ENCODE data around the gene QRSL1. TPM values are rescaled to one million over a fixed set of nuclear protein-coding genes. Genes with fewer than 3 reads are reported as not detected.

QRSL1 gene
- polyA plus RNA-seq, 2 donors = 3.6 to 5.6 TPM

DNA sequence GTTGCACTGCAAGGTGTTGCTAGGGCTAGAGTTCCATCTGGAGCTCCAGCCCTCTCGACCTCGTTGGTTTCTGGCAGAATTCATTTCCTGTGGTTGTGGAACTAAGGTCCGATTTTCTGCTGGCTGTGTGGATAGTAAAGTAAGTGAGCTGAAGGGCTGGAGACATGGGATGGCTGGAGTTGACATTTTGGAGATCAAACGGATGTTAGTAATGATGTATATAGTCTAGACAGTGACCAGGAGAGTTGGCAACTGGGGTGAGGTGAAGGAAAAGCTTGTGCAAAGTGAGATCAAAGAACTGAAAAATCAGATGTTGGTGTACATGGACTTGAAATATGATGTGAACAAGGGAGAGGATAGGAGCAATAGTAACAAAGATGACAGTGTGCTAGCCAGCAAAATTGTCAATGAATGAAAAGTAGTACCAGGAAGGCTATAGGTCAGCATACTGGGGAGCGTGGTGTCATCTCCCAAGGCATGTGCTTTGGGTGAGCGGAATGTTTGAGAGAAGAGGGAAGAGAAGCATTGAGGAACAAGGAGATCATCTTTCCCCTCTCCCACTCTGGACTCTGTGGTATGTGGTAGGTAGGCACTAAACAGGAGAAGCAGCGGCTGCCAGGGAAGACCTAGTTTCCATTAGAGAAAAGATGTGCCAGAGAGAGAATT lies 7.8 kb downstream of the QRSL1 start:
- H3K9me3 ChIP-seq (ENCODE audit: control insufficient read depth in 2 of 2, insufficient read depth in 1 of 2, low read depth in 1 of 2, low read length in 1 of 2) = no peaks in the 10 kb centered on the region
- H3K4me1 ChIP-seq (ENCODE audit: control insufficient read depth in 2 of 2, insufficient read depth in 2 of 2, low read length in 1 of 2) = no peaks in the 10 kb centered on the region
- H3K36me3 ChIP-seq (ENCODE audit: control insufficient read depth in 2 of 2, insufficient read depth in 2 of 2, low read length in 1 of 2) = no peaks in the 10 kb centered on the region
- no peak overlapping the region for H3K4me3 ChIP-seq (ENCODE audit: low read depth in 1 of 2, low read length in 2 of 2)
- H3K27me3 ChIP-seq (ENCODE audit: control insufficient read depth in 1 of 2, insufficient read depth in 2 of 2, low read length in 2 of 2) = no peaks in the 10 kb centered on the region
- WGBS, 2 donors = 73 to 75% methylated on average over 7 of the region's 7 CpGs
- no peak overlapping the region for H3K27ac ChIP-seq (ENCODE audit: low read depth in 2 of 2, low read length in 1 of 2)

DNA sequence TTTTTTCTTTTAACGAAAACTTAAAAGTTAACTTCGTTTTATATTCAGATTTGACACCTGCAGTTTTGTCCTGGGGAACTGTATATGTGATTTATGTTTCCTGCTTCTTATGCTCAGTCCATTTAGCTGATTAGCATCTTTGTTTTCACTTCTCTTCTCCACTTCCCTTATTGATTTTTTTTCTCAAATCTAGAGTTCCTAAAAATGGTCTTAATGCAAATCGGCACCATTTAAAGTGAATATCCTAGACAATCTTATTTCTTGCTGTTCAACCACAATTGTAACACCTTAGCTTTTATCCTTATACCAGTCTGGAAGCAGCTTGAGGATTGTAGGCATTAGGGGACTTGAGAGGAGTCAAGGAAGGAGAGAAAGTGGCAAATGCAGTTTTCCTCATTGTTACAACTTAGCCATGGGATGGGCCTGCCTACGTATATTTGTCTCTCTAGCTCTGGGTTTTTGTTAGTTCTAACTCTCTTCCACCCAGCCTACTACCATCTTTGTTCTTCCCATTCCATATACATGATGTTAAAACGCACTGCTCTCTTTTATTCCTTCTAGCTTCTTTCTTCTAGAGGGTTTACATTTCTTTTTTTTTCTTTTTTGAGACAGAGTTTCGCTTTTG lies 8.5 kb downstream of the QRSL1 start:
- H3K27me3 ChIP-seq (ENCODE audit: control insufficient read depth in 1 of 2, insufficient read depth in 2 of 2, low read length in 2 of 2) = no peaks in the 10 kb centered on the region
- H3K27ac ChIP-seq (ENCODE audit: low read depth in 2 of 2, low read length in 1 of 2) = no peak overlapping the region
- H3K36me3 ChIP-seq (ENCODE audit: control insufficient read depth in 2 of 2, insufficient read depth in 2 of 2, low read length in 1 of 2) = peaks cover 2 to 5% of the 10 kb centered on the region in 2 donors
- H3K4me3 ChIP-seq (ENCODE audit: low read depth in 1 of 2, low read length in 2 of 2) = no peak overlapping the region
- H3K9me3 ChIP-seq (ENCODE audit: control insufficient read depth in 2 of 2, insufficient read depth in 1 of 2, low read depth in 1 of 2, low read length in 1 of 2) = no peaks in the 10 kb centered on the region
- H3K4me1 ChIP-seq (ENCODE audit: control insufficient read depth in 2 of 2, insufficient read depth in 2 of 2, low read length in 1 of 2) = no peaks in the 10 kb centered on the region
- WGBS, 2 donors = 74 to 76% methylated on average over 6 of the region's 6 CpGs

DNA sequence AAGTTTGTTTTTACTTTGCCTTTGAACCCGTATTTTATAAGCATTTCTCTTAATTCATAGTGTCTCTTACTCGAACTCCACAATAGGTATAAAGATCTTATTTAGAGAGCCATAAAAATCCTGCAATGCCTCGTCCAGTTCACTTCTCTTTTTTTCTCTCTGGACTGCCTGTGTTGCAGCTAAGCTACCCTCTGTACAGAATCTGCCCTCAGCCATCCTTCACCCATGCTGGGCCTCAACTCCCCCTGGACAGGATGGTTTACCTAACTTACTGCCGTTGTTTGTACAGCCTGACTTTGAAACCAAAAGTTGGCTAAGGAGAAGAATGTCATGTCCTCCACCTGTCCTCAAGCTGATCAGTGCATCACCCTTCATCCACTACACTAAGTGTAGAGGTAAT lies 10.4 kb downstream of the QRSL1 start:
- H3K36me3 ChIP-seq (ENCODE audit: control insufficient read depth in 2 of 2, insufficient read depth in 2 of 2, low read length in 1 of 2) = peaks cover 2 to 10% of the 10 kb centered on the region in 2 donors
- no peaks in the 10 kb centered on the region for H3K4me1 ChIP-seq (ENCODE audit: control insufficient read depth in 2 of 2, insufficient read depth in 2 of 2, low read length in 1 of 2)
- H3K4me3 ChIP-seq (ENCODE audit: low read depth in 1 of 2, low read length in 2 of 2) = no peak overlapping the region
- WGBS, 2 donors = 80 to 83% methylated on average over 4 of the region's 4 CpGs
- no peaks in the 10 kb centered on the region for H3K27me3 ChIP-seq (ENCODE audit: control insufficient read depth in 1 of 2, insufficient read depth in 2 of 2, low read length in 2 of 2)
- H3K9me3 ChIP-seq (ENCODE audit: control insufficient read depth in 2 of 2, insufficient read depth in 1 of 2, low read depth in 1 of 2, low read length in 1 of 2) = no peaks in the 10 kb centered on the region
- no peak overlapping the region for H3K27ac ChIP-seq (ENCODE audit: low read depth in 2 of 2, low read length in 1 of 2)

DNA sequence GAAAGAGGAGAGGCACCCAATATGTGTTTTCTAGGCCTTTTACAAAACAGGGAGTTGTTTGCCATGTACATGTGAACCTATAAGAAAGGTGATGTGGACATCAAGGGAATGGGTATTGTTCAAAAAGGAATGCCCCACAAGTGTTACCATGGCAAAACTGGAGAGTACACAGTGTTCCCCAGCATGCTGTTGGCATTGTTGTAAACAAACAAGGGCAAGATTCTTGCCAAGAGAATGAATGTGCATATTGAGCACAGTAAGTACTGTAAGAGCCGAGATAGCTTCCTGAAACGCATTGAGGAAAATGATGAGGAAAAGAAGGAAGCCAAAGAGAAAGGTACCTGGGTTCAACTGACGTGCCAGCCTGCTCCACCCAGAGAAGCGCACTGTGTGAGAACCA lies 13.1 kb downstream of the QRSL1 start:
- H3K4me1 ChIP-seq (ENCODE audit: control insufficient read depth in 2 of 2, insufficient read depth in 2 of 2, low read length in 1 of 2) = no peaks in the 10 kb centered on the region
- H3K27ac ChIP-seq (ENCODE audit: low read depth in 2 of 2, low read length in 1 of 2) = no peak overlapping the region
- no peak overlapping the region for H3K4me3 ChIP-seq (ENCODE audit: low read depth in 1 of 2, low read length in 2 of 2)
- H3K9me3 ChIP-seq (ENCODE audit: control insufficient read depth in 2 of 2, insufficient read depth in 1 of 2, low read depth in 1 of 2, low read length in 1 of 2) = no peaks in the 10 kb centered on the region
- WGBS, 2 donors = 96 to 97% methylated on average over 4 of the region's 4 CpGs
- H3K27me3 ChIP-seq (ENCODE audit: control insufficient read depth in 1 of 2, insufficient read depth in 2 of 2, low read length in 2 of 2) = no peaks in the 10 kb centered on the region
- peaks cover 2 to 10% of the 10 kb centered on the region in 2 donors for H3K36me3 ChIP-seq (ENCODE audit: control insufficient read depth in 2 of 2, insufficient read depth in 2 of 2, low read length in 1 of 2)

DNA sequence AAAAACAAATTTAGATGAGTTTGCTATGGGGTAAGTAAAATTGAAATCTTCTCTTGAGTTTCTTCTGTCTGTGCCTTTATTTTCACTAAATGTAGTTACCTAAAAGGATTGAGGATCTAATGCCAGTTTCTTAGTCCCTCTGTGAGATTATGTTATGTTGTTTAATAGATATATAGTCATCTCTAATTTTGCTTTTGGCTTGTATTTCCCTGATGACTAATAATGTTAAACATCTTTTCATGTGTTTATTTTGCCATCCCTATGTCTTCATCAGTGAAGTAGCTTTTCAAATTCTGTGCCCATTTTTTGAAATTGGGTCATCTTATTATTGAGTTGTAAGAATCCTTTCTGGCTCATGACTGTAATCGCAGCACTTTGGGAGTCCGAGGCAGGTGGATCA lies 13.7 kb downstream of the QRSL1 start:
- H3K4me3 ChIP-seq (ENCODE audit: low read depth in 1 of 2, low read length in 2 of 2) = no peak overlapping the region
- peaks cover 2 to 10% of the 10 kb centered on the region in 2 donors for H3K36me3 ChIP-seq (ENCODE audit: control insufficient read depth in 2 of 2, insufficient read depth in 2 of 2, low read length in 1 of 2)
- WGBS, 2 donors = 84 to 96% methylated on average over 2 of the region's 2 CpGs
- no peaks in the 10 kb centered on the region for H3K9me3 ChIP-seq (ENCODE audit: control insufficient read depth in 2 of 2, insufficient read depth in 1 of 2, low read depth in 1 of 2, low read length in 1 of 2)
- no peaks in the 10 kb centered on the region for H3K27me3 ChIP-seq (ENCODE audit: control insufficient read depth in 1 of 2, insufficient read depth in 2 of 2, low read length in 2 of 2)
- no peaks in the 10 kb centered on the region for H3K4me1 ChIP-seq (ENCODE audit: control insufficient read depth in 2 of 2, insufficient read depth in 2 of 2, low read length in 1 of 2)
- H3K27ac ChIP-seq (ENCODE audit: low read depth in 2 of 2, low read length in 1 of 2) = no peak overlapping the region

DNA sequence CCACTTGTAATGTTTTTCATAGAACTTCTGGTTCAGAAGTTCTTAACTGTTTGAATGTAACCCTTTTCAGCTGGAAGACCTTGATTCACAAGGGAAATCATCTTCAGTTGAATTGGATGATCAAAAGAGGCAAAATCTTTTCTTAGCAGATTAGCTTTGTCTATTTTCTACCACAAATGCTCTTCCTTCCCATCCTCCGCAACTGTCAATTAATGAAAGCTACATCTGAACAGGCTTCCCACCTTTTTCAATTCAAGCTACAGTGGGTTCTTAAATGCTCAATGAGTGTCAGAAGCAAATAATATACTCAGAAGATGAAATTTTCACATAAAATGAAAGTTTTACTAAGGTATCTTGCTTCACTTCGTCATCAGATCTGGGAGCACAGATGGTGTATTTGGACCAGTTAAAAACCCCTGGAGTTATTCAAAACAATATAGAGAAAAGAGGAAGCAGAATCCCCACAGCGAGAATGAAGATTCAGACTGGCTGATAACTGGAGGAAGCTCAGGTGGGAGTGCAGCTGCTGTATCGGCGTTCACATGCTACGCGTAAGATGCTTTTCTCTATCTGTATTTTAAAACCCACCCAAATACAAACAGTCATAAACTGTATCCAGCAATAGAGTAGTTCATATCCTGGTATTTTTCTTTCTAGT lies 19.4 kb downstream of the QRSL1 start:
- no peak overlapping the region for H3K27ac ChIP-seq (ENCODE audit: low read depth in 2 of 2, low read length in 1 of 2)
- no peak overlapping the region for H3K4me3 ChIP-seq (ENCODE audit: low read depth in 1 of 2, low read length in 2 of 2)
- no peaks in the 10 kb centered on the region for H3K4me1 ChIP-seq (ENCODE audit: control insufficient read depth in 2 of 2, insufficient read depth in 2 of 2, low read length in 1 of 2)
- 93 to 97% methylated on average over 7 of the region's 7 CpGs for WGBS, 2 donors
- peaks cover 4 to 6% of the 10 kb centered on the region in 2 donors for H3K36me3 ChIP-seq (ENCODE audit: control insufficient read depth in 2 of 2, insufficient read depth in 2 of 2, low read length in 1 of 2)
- H3K27me3 ChIP-seq (ENCODE audit: control insufficient read depth in 1 of 2, insufficient read depth in 2 of 2, low read length in 2 of 2) = no peaks in the 10 kb centered on the region
- H3K9me3 ChIP-seq (ENCODE audit: control insufficient read depth in 2 of 2, insufficient read depth in 1 of 2, low read depth in 1 of 2, low read length in 1 of 2) = no peaks in the 10 kb centered on the region

DNA sequence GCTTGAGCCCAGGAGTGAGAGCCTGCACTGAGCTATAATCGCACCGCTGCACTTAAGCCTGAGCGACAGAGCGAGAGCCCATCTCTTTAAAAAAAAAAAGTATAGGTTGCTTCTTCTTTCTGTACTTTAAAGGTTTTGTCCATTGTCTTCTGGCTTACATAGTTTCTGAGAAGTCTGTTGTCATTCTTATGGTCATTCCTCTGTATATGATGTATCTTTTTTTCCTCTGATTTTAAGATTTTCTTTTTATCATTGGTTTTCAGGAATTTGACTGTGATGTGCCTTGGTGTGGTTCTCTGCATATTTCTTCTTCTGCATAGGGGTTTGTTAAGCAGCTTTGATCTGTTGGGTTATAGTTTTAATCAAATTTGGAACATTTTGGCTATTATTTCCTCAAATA lies 29.1 kb downstream of the QRSL1 start:
- H3K36me3 ChIP-seq (ENCODE audit: control insufficient read depth in 2 of 2, insufficient read depth in 2 of 2, low read length in 1 of 2) = peaks cover 4 to 6% of the 10 kb centered on the region in 2 donors
- H3K9me3 ChIP-seq (ENCODE audit: control insufficient read depth in 2 of 2, insufficient read depth in 1 of 2, low read depth in 1 of 2, low read length in 1 of 2) = no peaks in the 10 kb centered on the region
- H3K27me3 ChIP-seq (ENCODE audit: control insufficient read depth in 1 of 2, insufficient read depth in 2 of 2, low read length in 2 of 2) = no peaks in the 10 kb centered on the region
- no peak overlapping the region for H3K4me3 ChIP-seq (ENCODE audit: low read depth in 1 of 2, low read length in 2 of 2)
- 98 to 99% methylated on average over 4 of the region's 4 CpGs for WGBS, 2 donors
- H3K27ac ChIP-seq (ENCODE audit: low read depth in 2 of 2, low read length in 1 of 2) = no peak overlapping the region
- no peaks in the 10 kb centered on the region for H3K4me1 ChIP-seq (ENCODE audit: control insufficient read depth in 2 of 2, insufficient read depth in 2 of 2, low read length in 1 of 2)

DNA sequence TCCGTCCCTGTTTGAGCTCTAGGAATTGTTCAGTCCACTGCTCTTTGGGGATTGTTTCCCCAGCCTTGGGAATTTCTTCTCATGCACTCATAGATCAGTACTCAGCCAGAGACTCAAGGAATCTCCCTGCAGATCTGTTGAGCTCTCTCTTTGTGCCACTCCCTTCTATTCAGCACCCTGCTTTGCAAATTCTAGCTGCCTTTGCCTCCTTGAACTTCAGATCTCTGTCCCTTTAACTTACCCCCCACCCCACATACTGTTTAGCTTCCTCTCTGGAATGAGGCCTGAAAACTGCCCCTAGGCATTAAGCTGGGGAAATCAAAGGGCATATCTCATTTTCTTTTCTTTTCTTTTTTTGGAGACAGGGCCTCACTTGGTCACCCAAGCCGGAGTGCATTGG lies 30.5 kb downstream of the QRSL1 start:
- Histone ChIP-seq H3K27ac (ENCODE audit: low read depth in 2 of 2, low read length in 1 of 2) (no peak overlapping the region), H3K4me3 (ENCODE audit: low read depth in 1 of 2, low read length in 2 of 2) (no peak overlapping the region), H3K36me3 (ENCODE audit: control insufficient read depth in 2 of 2, insufficient read depth in 2 of 2, low read length in 1 of 2) (peaks cover 4 to 5% of the 10 kb centered on the region in 2 donors), H3K9me3 (ENCODE audit: control insufficient read depth in 2 of 2, insufficient read depth in 1 of 2, low read depth in 1 of 2, low read length in 1 of 2) (no peaks in the 10 kb centered on the region), H3K27me3 (ENCODE audit: control insufficient read depth in 1 of 2, insufficient read depth in 2 of 2, low read length in 2 of 2) (no peaks in the 10 kb centered on the region), H3K4me1 (ENCODE audit: control insufficient read depth in 2 of 2, insufficient read depth in 2 of 2, low read length in 1 of 2) (no peaks in the 10 kb centered on the region)
- 98% methylated on average over 2 of the region's 2 CpGs for WGBS, 2 donors

DNA sequence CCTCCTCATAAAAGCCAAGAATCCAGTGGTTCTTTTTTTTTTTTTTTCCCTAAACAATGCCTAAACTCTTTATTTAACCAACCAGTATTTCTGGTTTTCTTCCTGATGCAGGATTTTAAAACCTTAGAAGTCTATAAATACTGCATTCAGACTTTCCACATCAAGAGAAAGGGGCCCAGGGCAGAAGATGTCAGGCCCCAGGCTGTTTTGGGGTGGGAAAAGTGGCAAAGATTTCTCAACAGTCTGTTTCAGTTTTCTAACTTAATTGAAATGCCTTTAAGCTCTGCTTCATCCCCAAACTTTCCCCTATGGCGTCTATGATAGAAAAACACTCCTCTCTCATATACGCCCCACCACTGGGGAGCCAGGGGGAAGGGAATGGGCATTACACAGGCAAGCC lies 33.1 kb downstream of the QRSL1 start:
- Histone ChIP-seq H3K27ac (ENCODE audit: low read depth in 2 of 2, low read length in 1 of 2) (no peak overlapping the region), H3K4me1 (ENCODE audit: control insufficient read depth in 2 of 2, insufficient read depth in 2 of 2, low read length in 1 of 2) (no peaks in the 10 kb centered on the region)
- WGBS, 2 donors = 83 to 85% methylated on average over 2 of the region's 2 CpGs

More for the DNA sequence above, 33.1 kb downstream of the QRSL1 start:
- no peaks in the 10 kb centered on the region for H3K27me3 ChIP-seq (ENCODE audit: control insufficient read depth in 1 of 2, insufficient read depth in 2 of 2, low read length in 2 of 2)
- H3K36me3 ChIP-seq (ENCODE audit: control insufficient read depth in 2 of 2, insufficient read depth in 2 of 2, low read length in 1 of 2) = peaks cover 0 to 5% of the 10 kb centered on the region in 2 donors
- no peaks in the 10 kb centered on the region for H3K9me3 ChIP-seq (ENCODE audit: control insufficient read depth in 2 of 2, insufficient read depth in 1 of 2, low read depth in 1 of 2, low read length in 1 of 2)
- H3K4me3 ChIP-seq (ENCODE audit: low read depth in 1 of 2, low read length in 2 of 2) = no peak overlapping the region
